Endothelial cell of umbilical vein (primary cell): ENCODE data around the gene FHIT. TPM values are rescaled to one million over a fixed set of nuclear protein-coding genes. Genes with fewer than 3 reads are reported as not detected.

ENCODE experiments used
- BruUV-seq: library from RNA; stranded (reverse); fragments of 400-500 nt; replicated peaks from 2 replicates; lab custom pipeline; 2021; lab: Mats Ljungman, UMichigan
- CTCF ChIA-PET: fragments of 300-600, 350-600 bp; sonication (Branson Sonifier 250); formaldehyde crosslinking; loops from one replicate; lab custom pipeline; 2021; ENCODE audit warnings: antibody characterized with exemption, inconsistent platforms; lab: Charles Lee
- POLR2A ChIA-PET: fragments of 300-600, 350-600 bp; sonication (Branson Sonifier 250); formaldehyde crosslinking; loops from one replicate; lab custom pipeline; 2021; ENCODE audit warnings: antibody characterized with exemption, inconsistent platforms; lab: Charles Lee
- DNase-seq: peaks from one replicate; pipeline ENCODE4 v3.0.0-alpha.2; 2011; ENCODE audit warnings: low read depth, low spot score
- FAIRE-seq: peaks from 2 replicates; lab custom pipeline; 2011; peaks lifted over from hg19 to GRCh38; lab: Jason Lieb, UNC
- H2AFZ ChIP-seq: 2 replicates; pipeline ENCODE4 v1.6.0; 2012; ENCODE audit warnings: low read depth, low read length, control low read depth, inconsistent platforms
- H3K27ac ChIP-seq: 2 replicates; pipeline ENCODE4 v1.5.1; 2011; ENCODE audit warnings: low read depth, mild to moderate bottlenecking, control low read depth, low read length, moderate library complexity; ENCODE audit not compliant: insufficient read depth
- H3K27me3 ChIP-seq, 2 experiments: 2 replicates each; pipeline versions ENCODE4 v1.6.0 to v1.6.1; 2011; ENCODE audit warnings: low read length in 2 of 2, mixed read lengths in 1 of 2; ENCODE audit not compliant: control insufficient read depth in 2 of 2, insufficient read depth in 2 of 2
- H3K36me3 ChIP-seq, 2 experiments: 2 replicates in 1 of 2; 3 replicates in 1 of 2; pipeline ENCODE4 v1.5.1; 2011; ENCODE audit warnings: low read length in 2 of 2, mild to moderate bottlenecking in 1 of 2, moderate library complexity in 1 of 2; ENCODE audit not compliant: control insufficient read depth in 2 of 2, insufficient read depth in 2 of 2; ENCODE audit errors: extremely low read depth in 1 of 2
- H3K4me1 ChIP-seq: 3 replicates; pipeline ENCODE4 v1.5.1; 2011; ENCODE audit warnings: mild to moderate bottlenecking, low read length; ENCODE audit not compliant: control insufficient read depth, insufficient read depth; ENCODE audit errors: extremely low read depth
- H3K4me2 ChIP-seq: 2 replicates; pipeline ENCODE4 v1.6.1; 2011; ENCODE audit warnings: low read length, control low read depth, mixed read lengths; ENCODE audit not compliant: insufficient read depth
- H3K4me3 ChIP-seq, 3 experiments: fragments of 200-600 bp in 1 of 3; sonication (generic), shearing (Covaris generic) in 1 of 3; replicated peaks in 1 of 3; 2 replicates each; pipeline ENCODE4 v1.5.1; 2011 to 2016; ENCODE audit warnings: control low read depth in 3 of 3, low read length in 3 of 3, mild to moderate bottlenecking in 2 of 3, inconsistent platforms in 1 of 3, low read depth in 1 of 3, moderate library complexity in 1 of 3; ENCODE audit not compliant: insufficient read depth in 1 of 3
- H3K79me2 ChIP-seq: 2 replicates; pipeline ENCODE4 v1.6.0; 2012; ENCODE audit warnings: low read length, inconsistent platforms; ENCODE audit not compliant: control insufficient read depth, insufficient read depth
- H3K9ac ChIP-seq: replicated peaks from 2 replicates; pipeline ENCODE3; 2011; ENCODE audit warnings: low read length, control low read depth; ENCODE audit not compliant: insufficient read depth; ENCODE audit errors: extremely low read depth
- H3K9me1 ChIP-seq: replicated peaks from 3 replicates; pipeline ENCODE4 v1.6.0; 2011; ENCODE audit warnings: mild to moderate bottlenecking, low read length; ENCODE audit not compliant: control insufficient read depth, insufficient read depth; ENCODE audit errors: extremely low read depth
- H3K9me3 ChIP-seq: replicated peaks from 2 replicates; pipeline ENCODE4 v1.5.1; 2012; ENCODE audit warnings: low read length, inconsistent platforms; ENCODE audit not compliant: control insufficient read depth, insufficient read depth
- H4K20me1 ChIP-seq: replicated peaks from 2 replicates; pipeline ENCODE3; 2011; ENCODE audit warnings: mild to moderate bottlenecking, low read length; ENCODE audit not compliant: control insufficient read depth, insufficient read depth; ENCODE audit errors: extremely low read depth
- FOS ChIP-seq: IDR thresholded peaks from 2 replicates; pipeline ENCODE4 v1.6.1; 2011; ENCODE audit warnings: mild to moderate bottlenecking, low read length, moderate library complexity, borderline replicate concordance; ENCODE audit not compliant: insufficient read depth
- GATA2 ChIP-seq: IDR thresholded peaks from 2 replicates; pipeline ENCODE4 v1.7.0; 2011; ENCODE audit warnings: low read depth, mild to moderate bottlenecking, moderate library complexity, mixed read lengths, low read length; ENCODE audit not compliant: insufficient read length, insufficient read depth
- MYC ChIP-seq: IDR thresholded peaks from one replicate; pipeline ENCODE4 v1.6.1; 2011; ENCODE audit warnings: mild to moderate bottlenecking, low read depth, low read length
- POLR2A ChIP-seq: IDR thresholded peaks from 2 replicates; pipeline ENCODE4 v1.6.1; 2012; ENCODE audit warnings: low read depth, mild to moderate bottlenecking, control low read depth, low read length
- dilution Hi-C: fragments of 300-500 bp; cut with MboI; formaldehyde crosslinking; loops from one replicate; pipeline ENCODE4 v1.15.0; 2019; ENCODE audit warnings: low sequenced_read_pairs; ENCODE audit not compliant: extremely low pct_ligation_motif_present
- intact Hi-C: fragments of 100-400 bp; cut with micrococcal nuclease; formaldehyde crosslinking; loops from one replicate; pipeline ENCODE4 v1.10.0; 2022
- polyA plus RNA-seq, 4 experiments: library from polyadenylated mRNA; depleted of rRNA in 3 of 4; stranded (reverse) in 3 of 4; unstranded in 1 of 4; fragments of >200 nt; gene quantifications; 2 replicates each; pipeline versions ENCODE4 v1.2.1 to v1.2.3, GENCODE V29; 2011 to 2012; ENCODE audit warnings: missing spikeins in 1 of 4
- total RNA-seq: library from RNA; stranded (reverse); gene quantifications from 2 replicates; pipeline ENCODE4 v1.2.3, GENCODE V29; 2021

The FHIT gene
- total and polyA plus RNA-seq, 2 donors (not counting 3 experiments of a cell fraction or from before 2014, with no cell fraction given) = 0.47 to 2.2 TPM

- no peak overlapping the region for H3K4me3 ChIP-seq
- H3K4me2 ChIP-seq = no peak overlapping the region
- H3K79me2 ChIP-seq = no peaks in the 10 kb centered on the region
- intact Hi-C loops (no loop called here), dilution Hi-C loops (no loop called here)
- no peak overlapping the region for H2AFZ ChIP-seq
- H3K9ac ChIP-seq = no peak overlapping the region
- no peaks in the 10 kb centered on the region for H4K20me1 ChIP-seq
- FAIRE-seq (no peak), DNase-seq (no peak)
- no peaks in the 10 kb centered on the region for H3K9me1 ChIP-seq
- POLR2A ChIA-PET = no interaction called here
- H3K36me3 ChIP-seq = no peaks in the 10 kb centered on the region
- H3K27ac ChIP-seq = no peak overlapping the region
- no TSS peak for BruUV-seq
- H3K9me3 ChIP-seq = no peaks in the 10 kb centered on the region
- no peaks in the 10 kb centered on the region for H3K4me1 ChIP-seq
- TF ChIP-seq MYC (no peak), POLR2A (no peak), GATA2 (no peak), FOS (no peak)
- H3K27me3 ChIP-seq = no peaks in the 10 kb centered on the region
- CTCF ChIA-PET = no interaction called here
Observed at GRCh38 chr3:60186359-60186758, 1064.9 kb downstream of the FHIT start.

DNA sequence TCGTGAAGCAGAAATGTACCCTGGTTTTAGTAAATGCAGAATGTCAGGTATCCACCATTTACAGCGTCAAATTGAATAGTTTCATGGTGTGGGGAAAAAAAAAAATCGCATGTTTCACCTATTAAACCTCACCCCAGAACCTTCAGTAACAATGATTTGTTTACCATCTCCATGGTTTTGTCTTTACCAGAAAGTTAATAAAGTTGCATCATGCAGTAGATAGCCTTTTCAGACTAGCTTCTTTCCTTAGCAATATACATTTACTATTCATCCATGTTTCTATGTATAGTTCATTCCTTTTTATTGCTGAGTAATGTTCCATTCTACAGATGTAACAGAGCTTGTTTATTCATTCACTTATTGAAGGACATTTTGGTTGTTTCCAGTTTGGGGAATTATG, 1066.1 kb downstream of the FHIT start:
- Histone ChIP-seq H3K79me2 (no peaks in the 10 kb centered on the region), H3K4me1 (no peaks in the 10 kb centered on the region), H3K9me3 (no peaks in the 10 kb centered on the region), H2AFZ (no peak overlapping the region), H3K27ac (no peak overlapping the region), H3K4me3 (no peak overlapping the region), H4K20me1 (no peaks in the 10 kb centered on the region), H3K4me2 (no peak overlapping the region), H3K9me1 (no peaks in the 10 kb centered on the region), H3K27me3 (no peaks in the 10 kb centered on the region), H3K9ac (no peak overlapping the region), H3K36me3 (no peaks in the 10 kb centered on the region)
- DNase-seq (no peak), FAIRE-seq (no peak)
- dilution Hi-C loops (no loop called here), intact Hi-C loops (no loop called here)
- POLR2A ChIA-PET = interaction anchor here (0.8 kb wide), 1 partner anchor 1288 kb away, joined by 4 read pairs; no protein-coding TSS in a partner anchor
- TF ChIP-seq MYC = no peak
- BruUV-seq = no TSS peak
- CTCF ChIA-PET = no interaction called here
